HUES48 (cell line): ENCODE data around the gene FBLIM1.

Source experiments
- H3K27ac ChIP-seq: one replicate; pipeline ENCODE4 v1.7.0; 2013; ENCODE audit warnings: low read depth, low read length, inconsistent platforms
- H3K27me3 ChIP-seq: 2 replicates; pipeline ENCODE4 v1.6.1; 2013; ENCODE audit warnings: mild to moderate bottlenecking, low read length; ENCODE audit not compliant: control insufficient read depth, insufficient read depth
- H3K36me3 ChIP-seq: 2 replicates; pipeline ENCODE4 v1.6.1; 2013; ENCODE audit warnings: low read length; ENCODE audit not compliant: control insufficient read depth, insufficient read depth
- H3K4me1 ChIP-seq: 2 replicates; pipeline ENCODE4 v1.6.1; 2013; ENCODE audit warnings: mild to moderate bottlenecking, low read length; ENCODE audit not compliant: control insufficient read depth, insufficient read depth
- H3K4me3 ChIP-seq: 2 replicates; pipeline ENCODE4 v1.5.1; 2013; ENCODE audit warnings: mild to moderate bottlenecking, low read depth, low read length
- H3K9ac ChIP-seq: 2 replicates; pipeline ENCODE4 v1.6.1; 2013; ENCODE audit warnings: mild to moderate bottlenecking, low read depth, low read length, moderate library complexity
- H3K9me3 ChIP-seq: 2 replicates; pipeline ENCODE4 v1.6.1; 2013; ENCODE audit warnings: low read length; ENCODE audit not compliant: control insufficient read depth, insufficient read depth

The FBLIM1 gene

GRCh38 chr1:15739259-15739658 is 19.3 kb upstream of the FBLIM1 start:
- H3K9me3 ChIP-seq, result no peaks in the 10 kb centered on the region
- H3K27ac ChIP-seq, result no peak overlapping the region
- no peak overlapping the region for H3K9ac ChIP-seq
- no peaks in the 10 kb centered on the region for H3K27me3 ChIP-seq
- peaks cover 3% of the 10 kb centered on the region; the same call in 1 of the 2 replicates for H3K4me1 ChIP-seq
- no peak overlapping the region for H3K4me3 ChIP-seq
- H3K36me3 ChIP-seq, result peaks cover 6% of the 10 kb centered on the region

- no peak overlapping the region for H3K9ac ChIP-seq
- 0 out of 2 replicates have a peak, but pooled peaks cover under 1% of the 10 kb centered on the region for H3K36me3 ChIP-seq
- H3K4me3 ChIP-seq, result no peak overlapping the region
- H3K27ac ChIP-seq, result no peak overlapping the region
- no peaks in the 10 kb centered on the region for H3K27me3 ChIP-seq
- H3K4me1 ChIP-seq, result peaks cover 3% of the 10 kb centered on the region; the same call in 1 of the 2 replicates
- no peaks in the 10 kb centered on the region for H3K9me3 ChIP-seq
These were observed 18.9 kb upstream of the FBLIM1 start for GRCh38 chr1:15739745-15740144.

- H3K4me1 ChIP-seq, result peaks cover 3% of the 10 kb centered on the region; the same call in 1 of the 2 replicates
These were observed 17.4 kb upstream of the FBLIM1 start for GRCh38 chr1:15740924-15741850.

DNA sequence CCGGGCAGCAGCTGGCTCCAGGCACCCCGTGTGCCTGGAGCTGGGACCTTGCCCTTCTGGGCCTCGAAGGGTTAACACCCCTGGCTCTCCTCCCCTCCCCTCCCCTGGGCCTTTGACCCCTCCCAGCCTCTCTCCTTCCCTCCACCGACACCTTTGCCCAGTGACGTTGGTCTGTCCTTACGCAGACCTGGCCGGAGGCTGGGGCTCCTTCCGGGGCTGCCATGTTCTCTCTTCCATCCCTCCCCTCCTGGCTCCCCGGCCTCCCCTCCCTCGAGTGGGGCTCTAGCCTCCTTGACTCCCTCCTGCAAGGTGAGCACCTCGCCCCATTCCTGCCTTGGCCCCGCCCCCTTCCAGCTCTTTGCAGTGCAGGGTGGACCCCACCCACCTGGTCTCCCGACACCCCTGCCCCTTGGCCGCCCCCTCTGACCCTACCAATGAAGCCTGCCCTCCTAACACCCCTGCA is 16.2 kb upstream of the FBLIM1 start, which contains the start of gene TMEM82:
Gene TMEM82 (plus strand): TSS at position 161 of the 463 bp plus-strand sequence. CDS start 61 bp downstream, at position 222.
- Histone ChIP-seq H3K9ac (no peak within 1 kb of the TSS), H3K4me3 (no peak within 1 kb of the TSS; the same call in 1 of the 2 replicates)

More at GRCh38 chr1:15740924-15741850, 17.4 kb upstream of the FBLIM1 start:
- Histone ChIP-seq H3K9ac (no peak overlapping the region), H3K9me3 (no peaks in the 10 kb centered on the region), H3K27me3 (no peaks in the 10 kb centered on the region), H3K4me3 (no peak overlapping the region), H3K36me3 (no peaks in the 10 kb centered on the region), H3K27ac (peak overlapping the region; percentile 13)

DNA sequence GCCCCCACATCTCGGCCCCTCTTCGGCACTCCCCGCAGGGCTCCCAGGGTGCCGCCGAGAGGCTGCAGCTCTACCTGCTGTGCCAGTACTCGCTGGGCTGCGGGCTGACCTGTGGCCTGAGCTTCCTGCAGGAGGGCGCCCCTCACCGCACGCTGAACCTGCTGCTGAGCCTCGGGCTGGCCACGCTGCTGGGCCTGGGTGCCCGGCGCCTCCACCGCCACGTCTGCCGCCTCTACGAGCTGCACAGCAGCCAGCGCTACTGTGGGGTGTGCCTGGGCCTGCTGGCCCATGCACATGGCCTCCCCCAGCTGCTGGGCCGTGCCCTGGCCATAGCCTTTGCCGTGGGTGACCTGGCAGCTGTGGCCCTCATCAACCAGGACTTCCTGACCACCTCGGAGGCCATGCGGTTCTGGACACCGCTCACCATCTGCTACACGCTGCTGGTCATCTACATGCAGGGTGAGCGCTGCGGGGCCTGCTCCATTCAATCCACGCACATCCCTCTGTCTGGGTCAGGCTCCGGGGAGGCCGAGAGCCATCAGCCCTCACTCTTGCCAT is 14.4 kb upstream of the FBLIM1 start:
- H3K4me3 ChIP-seq, result no peak overlapping the region
- no peaks in the 10 kb centered on the region for H3K9me3 ChIP-seq

More for the DNA sequence above, 16.2 kb upstream of the FBLIM1 start, which contains the start of gene TMEM82:
- no peaks in the 10 kb centered on the region for H3K9me3 ChIP-seq
- H3K27ac ChIP-seq, result peak within 1 kb of the TSS; percentile 13
- no peaks in the 10 kb centered on the region for H3K27me3 ChIP-seq
- no peaks in the 10 kb centered on the region for H3K36me3 ChIP-seq
- H3K4me1 ChIP-seq, result peaks cover 3% of the 10 kb centered on the region; the same call in 1 of the 2 replicates

GRCh38 chr1:15747378-15747777 is 11.2 kb upstream of the FBLIM1 start:
- H3K36me3 ChIP-seq, result no peaks in the 10 kb centered on the region
- no peak overlapping the region for H3K9ac ChIP-seq
- H3K27ac ChIP-seq, result no peak overlapping the region
- no peaks in the 10 kb centered on the region for H3K9me3 ChIP-seq
- peaks cover 9% of the 10 kb centered on the region; the same call in 1 of the 2 replicates for H3K4me1 ChIP-seq
- H3K4me3 ChIP-seq, result no peak overlapping the region
- no peaks in the 10 kb centered on the region for H3K27me3 ChIP-seq

More for the DNA sequence above, 14.4 kb upstream of the FBLIM1 start:
- Histone ChIP-seq H3K4me1 (peaks cover 5% of the 10 kb centered on the region; the same call in 1 of the 2 replicates), H3K27ac (no peak overlapping the region), H3K36me3 (no peaks in the 10 kb centered on the region), H3K27me3 (no peaks in the 10 kb centered on the region), H3K9ac (no peak overlapping the region)

DNA sequence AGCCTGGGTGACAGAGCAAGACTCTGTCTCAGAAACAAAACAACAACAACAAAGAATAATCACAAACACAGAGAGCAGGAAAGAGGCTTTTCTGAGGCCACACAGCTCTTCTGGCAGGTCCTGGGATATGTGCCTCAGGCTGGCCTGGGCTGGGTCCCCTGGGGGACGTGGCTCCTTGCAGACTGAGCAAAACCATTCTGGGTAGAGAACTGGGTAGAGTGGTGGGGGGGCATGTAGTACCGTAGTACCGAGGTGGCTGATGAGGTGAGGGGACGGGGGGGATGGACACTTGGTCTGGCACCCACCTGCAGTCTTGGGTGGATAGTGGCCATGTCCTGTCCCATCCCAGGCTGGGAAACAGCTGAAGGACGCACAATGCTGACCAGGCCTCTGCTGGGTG is 10.3 kb upstream of the FBLIM1 start:
- Histone ChIP-seq H3K9ac (no peak overlapping the region), H3K27ac (no peak overlapping the region), H3K27me3 (no peaks in the 10 kb centered on the region), H3K4me1 (peaks cover 9% of the 10 kb centered on the region; the same call in 1 of the 2 replicates), H3K36me3 (no peaks in the 10 kb centered on the region), H3K9me3 (no peaks in the 10 kb centered on the region), H3K4me3 (no peak overlapping the region)

- Histone ChIP-seq H3K36me3 (no peaks in the 10 kb centered on the region), H3K27me3 (no peaks in the 10 kb centered on the region), H3K27ac (no peak overlapping the region), H3K4me1 (peaks cover 9% of the 10 kb centered on the region; the same call in 1 of the 2 replicates), H3K9me3 (no peaks in the 10 kb centered on the region), H3K9ac (no peak overlapping the region), H3K4me3 (no peak overlapping the region)
These were observed 9.8 kb upstream of the FBLIM1 start for GRCh38 chr1:15748690-15749398.

DNA sequence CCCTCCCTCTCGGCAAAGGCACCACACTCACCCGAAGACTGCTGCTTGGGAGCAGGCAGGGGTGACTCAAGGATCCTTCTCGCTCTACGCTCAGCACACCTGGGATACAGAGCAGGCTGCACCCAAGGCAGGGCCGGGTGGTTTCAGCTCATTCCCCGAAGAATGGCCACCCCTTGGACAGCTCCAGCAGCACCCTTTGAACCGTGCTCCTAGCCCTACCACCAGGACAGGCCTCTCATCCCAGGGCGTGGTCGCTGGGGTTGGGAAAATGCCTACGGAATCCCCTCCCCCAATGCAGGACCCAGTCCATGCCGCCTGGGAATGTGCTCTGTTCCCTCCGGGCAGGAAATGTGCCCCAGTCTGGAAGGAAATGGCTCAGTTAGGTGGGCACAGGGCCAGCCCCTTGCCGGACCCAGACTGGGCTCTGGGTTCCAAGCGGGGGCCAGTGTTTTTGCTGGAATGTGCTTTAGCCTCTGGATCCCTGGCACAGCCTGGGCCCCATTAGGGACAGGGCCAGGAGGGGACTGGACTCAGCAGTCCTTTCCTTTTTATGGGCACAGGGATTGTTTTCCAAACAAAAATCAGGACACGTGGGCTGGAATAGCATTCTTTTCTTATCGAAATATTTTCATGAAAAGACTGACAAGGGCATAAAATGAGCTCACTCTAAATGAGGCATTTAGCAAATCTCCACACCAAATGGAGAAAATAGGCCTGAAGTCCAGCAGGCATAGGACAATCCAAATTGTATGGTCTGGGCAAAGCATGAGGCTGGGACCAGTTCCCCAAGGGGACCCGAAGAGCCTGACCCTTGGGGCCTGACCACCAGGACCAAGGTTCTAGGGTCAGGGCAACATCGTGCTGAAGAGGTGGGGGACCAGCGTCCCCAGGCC is 8.9 kb upstream of the FBLIM1 start:
- peaks cover 9% of the 10 kb centered on the region; the same call in 1 of the 2 replicates for H3K4me1 ChIP-seq
- H3K4me3 ChIP-seq, result no peak overlapping the region
- H3K36me3 ChIP-seq, result no peaks in the 10 kb centered on the region
- no peak overlapping the region for H3K27ac ChIP-seq
- H3K9me3 ChIP-seq, result no peaks in the 10 kb centered on the region
- H3K9ac ChIP-seq, result no peak overlapping the region
- H3K27me3 ChIP-seq, result no peaks in the 10 kb centered on the region

- H3K4me1 ChIP-seq, result peaks cover 16% of the 10 kb centered on the region
- no peak overlapping the region for H3K4me3 ChIP-seq
- H3K9me3 ChIP-seq, result no peaks in the 10 kb centered on the region
- H3K27ac ChIP-seq, result no peak overlapping the region
- no peaks in the 10 kb centered on the region for H3K27me3 ChIP-seq
- no peaks in the 10 kb centered on the region for H3K36me3 ChIP-seq
- no peak overlapping the region for H3K9ac ChIP-seq
These were observed 7.7 kb upstream of the FBLIM1 start for GRCh38 chr1:15750924-15751323.
